HG03558 (cell line): Measurements from ENCODE around the gene SYK.
A peak's percentile ranks its signal among the peaks of the same experiment; 100 is the strongest.
"Not testable (repeated sequence)": the region's sequence is repeated elsewhere in the genome, so short reads cannot be mapped to it uniquely, and the experiment has no call there.

Experiments
- ATAC-seq: cut with Tn5 transposase; IDR thresholded peaks from one replicate; pipeline ENCODE4 v1.9.1; 2021; ENCODE audit warnings: moderate number of reproducible peaks; ENCODE audit not compliant: unreplicated experiment; ENCODE audit errors: extremely low read depth

Gene SYK

GRCh38 chr9:90801241-90801972, at the start of gene SYK:
Gene SYK (plus strand): TSS chr9:90801819. CDS start chr9:90843899, 42,080 bp downstream.
- ATAC-seq: no peak

- ATAC-seq: not testable (repeated sequence)
Measured at GRCh38 chr9:90755514-90756371, 45.9 kb upstream of the SYK start.

- not testable (repeated sequence) for ATAC-seq
Measured at GRCh38 chr9:90760577-90760976, 41.0 kb upstream of the SYK start.

GRCh38 chr9:90766731-90767130, 34.9 kb upstream of the SYK start:
- ATAC-seq: no peak

GRCh38 chr9:90767523-90768100, 34.0 kb upstream of the SYK start:
- no peak for ATAC-seq

- no peak for ATAC-seq
Measured at GRCh38 chr9:90770182-90770738, 31.4 kb upstream of the SYK start.

- no peak for ATAC-seq
Measured at GRCh38 chr9:90770927-90771326, 30.7 kb upstream of the SYK start.

GRCh38 chr9:90772386-90772785, 29.2 kb upstream of the SYK start:
- ATAC-seq: no peak

GRCh38 chr9:90773617-90774016, 28.0 kb upstream of the SYK start:
- ATAC-seq: no peak

GRCh38 chr9:90774071-90774470, 27.5 kb upstream of the SYK start:
- no peak for ATAC-seq

- ATAC-seq: peak; percentile 71
Measured at GRCh38 chr9:90774682-90775081, 26.9 kb upstream of the SYK start.

- ATAC-seq: no peak
Measured at GRCh38 chr9:90775657-90776056, 26.0 kb upstream of the SYK start.

GRCh38 chr9:90778746-90779145, 22.9 kb upstream of the SYK start:
- no peak for ATAC-seq

GRCh38 chr9:90783552-90783951, 18.1 kb upstream of the SYK start:
- ATAC-seq: no peak

GRCh38 chr9:90783964-90784363, 17.7 kb upstream of the SYK start:
- no peak for ATAC-seq

- peak; percentile 64 for ATAC-seq
Measured at GRCh38 chr9:90787771-90788460, 13.7 kb upstream of the SYK start.

GRCh38 chr9:90788527-90788926, 13.1 kb upstream of the SYK start:
- ATAC-seq: not testable (repeated sequence)

GRCh38 chr9:90789408-90789807, 12.2 kb upstream of the SYK start:
- ATAC-seq: no peak

GRCh38 chr9:90789862-90790261, 11.8 kb upstream of the SYK start:
- no peak for ATAC-seq

- not testable (repeated sequence) for ATAC-seq
Measured at GRCh38 chr9:90793024-90793423, 8.6 kb upstream of the SYK start.
